ENCODE results near the gene CREB5. TPM values are rescaled to one million over a fixed set of nuclear protein-coding genes. Genes with fewer than 3 reads are reported as not detected.

CREB5 gene
- total and polyA plus RNA-seq, 2 of the 8 experiments (the other 6 are each of a cell fraction or from before 2014, with no cell fraction given): 2.4 to 2.7 TPM

DNA sequence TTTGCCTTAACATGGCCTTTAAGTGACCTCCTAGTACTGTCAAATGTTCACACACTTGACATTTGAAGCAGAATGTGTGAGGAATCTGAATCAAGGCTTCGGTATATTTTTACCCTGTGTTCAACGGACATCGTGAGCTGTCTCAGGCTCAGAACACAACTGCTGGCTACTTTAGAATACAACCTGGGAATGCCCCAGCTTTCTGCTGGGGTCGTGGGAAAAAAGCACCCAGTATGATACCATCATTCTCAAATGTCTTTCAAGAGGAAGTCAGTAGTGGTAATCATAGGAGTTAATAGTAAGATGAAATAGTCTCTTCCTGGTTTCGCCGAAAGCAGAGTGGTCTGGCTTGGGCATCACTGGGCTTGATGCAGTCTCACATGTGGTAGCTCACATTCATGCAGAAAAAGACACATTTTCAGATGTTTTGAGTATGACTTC, 67.2 kb downstream of the CREB5 start (continued):
- TF ChIP-seq KDM5A (IDR thresholded peaks at IDR 0.05; ENCODE audit: low read length): no peak
- no peak for TF ChIP-seq USF2 (IDR thresholded peaks at IDR 0.05; ENCODE audit: low read length)
- TF ChIP-seq POLR2AphosphoS5 (IDR thresholded peaks at IDR 0.05; ENCODE audit: low read depth, low read length): no peak
- no peak for TF ChIP-seq ATF2 (IDR thresholded peaks at IDR 0.05; ENCODE audit: low read length)
